Cerebellar nuclear complex (tissue), 1 donor: Measurements from ENCODE around the gene ANKMY1.
"Not testable (repeated sequence)": the region's sequence is repeated elsewhere in the genome, so short reads cannot be mapped to it uniquely, and the experiment has no call there.

Source experiments
- DNase-seq, 2 experiments: peaks; one replicate each; lab custom pipeline; 2025; lab: John Stamatoyannopoulos, UW

Gene ANKMY1

DNA sequence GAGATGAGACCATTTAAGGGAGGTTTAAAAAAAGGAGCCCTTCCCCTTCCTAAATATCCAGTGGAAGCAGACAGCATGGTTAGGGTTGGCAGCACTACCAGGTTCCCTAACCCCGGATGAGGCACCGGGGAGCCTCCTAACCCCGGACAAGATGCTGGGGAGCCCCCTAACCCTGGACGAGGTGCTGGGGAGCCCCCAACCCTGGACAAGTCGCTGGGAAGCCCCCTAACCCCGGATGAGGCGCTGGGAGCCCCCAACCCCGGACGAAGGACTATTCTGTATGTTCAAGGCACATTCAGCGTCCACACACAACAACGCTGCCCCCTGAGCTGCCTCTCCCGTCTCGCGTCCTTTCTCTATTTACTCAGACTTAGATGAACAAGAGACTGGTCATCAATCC lies 51.9 kb downstream of the ANKMY1 start:
- DNase-seq, result no peak

DNA sequence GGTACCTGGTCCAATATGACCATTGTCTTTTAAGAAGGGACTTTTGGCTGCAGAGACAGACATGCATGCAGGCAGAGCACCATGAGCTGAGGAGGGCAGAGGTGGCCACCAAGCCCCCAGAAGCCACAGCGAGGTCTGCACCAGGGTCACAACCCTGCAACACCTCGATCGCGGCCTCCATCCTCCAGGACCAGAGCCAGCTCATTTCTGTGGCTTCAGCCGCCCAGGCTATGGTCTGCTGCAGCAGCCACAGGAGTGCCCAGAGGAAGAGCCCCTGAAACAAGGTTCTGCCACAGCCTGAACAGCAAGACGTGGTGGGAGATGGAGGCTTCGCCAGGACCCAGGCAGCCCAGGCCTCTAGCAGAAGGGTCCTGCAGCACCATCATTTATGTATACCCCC lies 53.9 kb downstream of the ANKMY1 start:
- no peak for DNase-seq

DNA sequence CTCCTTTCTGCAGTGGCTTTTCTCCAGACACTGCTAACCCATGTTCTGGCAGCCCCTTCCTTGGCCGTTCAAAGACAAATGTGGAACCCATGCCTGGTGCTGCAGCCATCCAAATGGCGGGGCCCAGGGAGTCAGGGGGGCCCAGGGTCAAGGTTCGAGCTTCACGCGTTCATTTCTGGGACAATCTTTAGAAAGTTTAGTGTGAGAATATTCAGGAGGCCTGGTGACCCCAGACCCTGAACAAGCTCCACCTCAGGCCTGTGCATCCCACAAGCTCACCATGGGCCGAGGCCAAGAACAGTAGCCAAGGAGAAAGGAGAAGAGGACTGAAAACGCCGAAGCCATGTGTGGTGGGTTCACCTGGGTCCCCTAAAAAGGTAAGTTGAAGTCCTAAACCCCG lies 54.4 kb downstream of the ANKMY1 start:
- DNase-seq, result no peak

GRCh38 chr2:240502430-240503121 lies 55.2 kb downstream of the ANKMY1 start:
- no peak for DNase-seq

- no peak for DNase-seq
These were observed 55.7 kb downstream of the ANKMY1 start for GRCh38 chr2:240502059-240502429.

- DNase-seq, result no peak
These were observed 56.2 kb downstream of the ANKMY1 start for GRCh38 chr2:240501531-240501991.

GRCh38 chr2:240500561-240501423 lies 57.0 kb downstream of the ANKMY1 start:
- no peak for DNase-seq

DNA sequence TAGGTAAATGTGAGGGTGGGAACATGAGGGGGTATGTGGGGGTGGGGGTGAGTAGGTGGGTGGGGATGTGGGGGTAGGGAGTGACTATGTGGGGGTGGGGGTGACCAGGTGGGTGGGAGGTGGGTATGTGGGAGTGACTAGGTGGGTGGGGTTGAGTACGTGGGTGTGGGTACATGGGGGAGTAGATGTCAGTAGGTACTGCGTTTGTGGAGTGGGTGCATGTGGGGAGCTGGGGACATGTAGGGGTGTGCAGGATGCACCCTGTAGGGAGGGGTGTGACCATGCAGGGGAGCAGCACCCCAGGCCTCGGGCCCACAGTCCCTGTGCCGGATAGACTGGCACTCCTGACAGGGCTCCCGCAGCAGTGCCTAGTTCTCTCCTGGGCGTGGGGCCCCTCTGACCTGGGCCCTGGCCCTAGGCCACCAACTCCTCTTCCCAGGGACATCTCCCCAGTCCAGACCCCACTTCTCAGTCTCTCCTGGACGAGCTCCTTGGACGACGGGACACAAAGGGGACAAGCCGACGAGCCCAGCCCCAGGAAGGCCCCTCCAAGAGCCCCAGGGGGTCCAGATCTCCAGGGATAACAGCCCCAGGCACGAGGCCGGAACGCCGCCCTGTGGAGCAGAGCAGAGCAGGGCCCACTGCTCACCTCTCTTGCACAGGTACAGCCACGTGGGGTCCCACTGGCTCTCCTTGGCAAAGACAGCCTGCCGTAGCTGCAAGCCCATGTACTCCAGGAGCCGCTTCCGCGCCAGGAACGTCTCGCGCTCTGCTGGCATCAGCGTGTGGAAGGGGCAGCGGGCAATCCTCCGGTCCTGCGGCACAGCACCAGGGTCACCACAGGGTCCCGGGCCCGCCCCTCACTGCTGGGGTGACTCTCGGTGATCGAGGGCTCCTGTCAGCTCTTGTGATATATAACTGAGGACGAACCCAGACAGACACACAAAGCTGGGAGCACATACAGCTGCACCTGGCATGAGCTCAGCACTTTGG lies 58.2 kb downstream of the ANKMY1 start:
- DNase-seq, result no peak

GRCh38 chr2:240498958-240499260 lies 58.9 kb downstream of the ANKMY1 start:
- no peak for DNase-seq

- DNase-seq, result no peak
These were observed 59.4 kb downstream of the ANKMY1 start for GRCh38 chr2:240498171-240498957.

DNA sequence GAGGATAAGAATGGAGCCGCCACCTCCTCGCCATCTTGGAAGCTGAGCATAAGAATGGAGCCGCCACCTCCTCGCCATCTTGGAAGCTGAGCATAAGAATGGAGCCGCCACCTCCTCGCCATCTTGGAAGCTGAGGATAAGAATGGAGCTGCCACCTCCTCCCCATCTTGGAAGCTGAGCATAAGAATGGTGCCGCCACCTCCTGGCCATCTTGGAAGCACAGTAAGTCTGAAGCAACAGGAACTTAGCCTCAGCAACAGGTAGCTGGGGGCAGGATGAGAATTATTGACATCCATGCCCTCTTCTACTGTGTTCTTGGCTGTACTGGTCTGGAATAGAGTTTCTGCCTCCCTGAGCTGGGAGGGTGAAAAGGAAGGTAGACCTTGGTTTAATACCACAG lies 60.7 kb downstream of the ANKMY1 start:
- not testable (repeated sequence) for DNase-seq

- not testable (repeated sequence) for DNase-seq
These were observed 62.8 kb downstream of the ANKMY1 start for GRCh38 chr2:240494942-240495341.

DNA sequence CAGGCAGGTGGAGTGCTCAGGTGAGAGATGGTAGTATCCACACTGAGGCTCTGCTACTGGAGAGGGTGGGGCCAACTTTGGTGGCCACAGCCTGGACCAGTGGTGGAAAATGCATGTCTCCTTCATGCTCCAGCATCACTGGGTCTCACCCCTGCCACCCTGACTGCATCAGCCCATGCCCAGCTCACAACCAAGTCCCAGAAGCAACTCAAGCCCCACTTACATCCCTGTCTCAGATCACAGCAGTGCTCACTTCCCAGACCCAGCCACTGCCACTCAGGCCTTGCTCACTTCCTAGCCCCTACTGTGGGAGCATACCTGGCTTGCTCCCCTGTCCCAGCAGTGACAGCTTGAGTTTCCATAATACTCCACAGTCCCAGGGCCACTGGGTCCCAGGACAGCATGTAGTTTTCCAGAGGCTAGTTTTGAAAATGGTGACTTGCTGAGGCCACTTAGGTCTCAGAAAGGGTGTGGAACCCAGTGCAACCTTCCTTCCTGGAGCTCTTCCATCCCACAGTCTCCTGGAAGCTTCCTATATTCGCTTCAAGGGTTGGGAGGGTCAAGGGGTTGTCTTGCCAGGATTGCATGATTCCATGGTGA lies 63.5 kb downstream of the ANKMY1 start:
- DNase-seq, result no peak

DNA sequence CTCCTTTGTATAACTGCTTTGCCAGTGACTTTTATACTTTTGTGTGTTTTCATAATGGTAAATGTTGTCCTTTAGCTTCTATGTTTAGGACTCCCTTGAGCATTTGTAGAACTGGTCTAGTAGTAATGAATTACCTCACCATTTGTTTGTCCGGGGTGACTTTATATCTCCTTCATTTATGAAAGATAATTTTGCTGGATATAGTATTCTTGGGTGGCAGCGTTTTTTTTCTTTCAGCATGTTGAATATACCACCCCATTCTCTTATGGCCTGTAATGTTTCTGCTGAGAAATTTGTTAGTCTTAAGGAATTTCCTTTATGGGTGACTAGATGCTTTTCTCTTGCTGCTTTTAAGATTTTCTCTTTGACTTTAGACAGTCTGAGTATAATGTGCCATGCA lies 66.3 kb downstream of the ANKMY1 start:
- DNase-seq, result no peak

DNA sequence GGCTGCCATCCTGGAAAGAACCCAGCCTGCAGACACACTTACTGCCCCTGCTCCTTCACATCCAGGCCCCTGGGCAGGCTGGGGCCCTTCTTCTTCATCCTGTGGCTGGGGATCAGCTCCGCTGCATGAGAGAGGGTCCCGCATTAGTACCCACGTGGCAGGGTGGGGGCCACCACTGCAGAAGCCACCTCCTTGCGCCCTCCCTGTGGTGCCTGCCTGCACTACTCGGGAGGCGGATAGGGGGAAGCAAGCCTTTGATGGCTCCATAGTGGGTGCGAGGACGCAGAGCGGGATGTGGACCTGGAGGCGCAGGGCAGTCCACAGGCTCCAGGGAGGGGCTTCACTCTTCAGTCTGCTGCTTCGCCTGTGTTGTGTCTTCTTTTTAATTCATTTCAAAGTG lies 75.6 kb downstream of the ANKMY1 start:
- no peak for DNase-seq

DNA sequence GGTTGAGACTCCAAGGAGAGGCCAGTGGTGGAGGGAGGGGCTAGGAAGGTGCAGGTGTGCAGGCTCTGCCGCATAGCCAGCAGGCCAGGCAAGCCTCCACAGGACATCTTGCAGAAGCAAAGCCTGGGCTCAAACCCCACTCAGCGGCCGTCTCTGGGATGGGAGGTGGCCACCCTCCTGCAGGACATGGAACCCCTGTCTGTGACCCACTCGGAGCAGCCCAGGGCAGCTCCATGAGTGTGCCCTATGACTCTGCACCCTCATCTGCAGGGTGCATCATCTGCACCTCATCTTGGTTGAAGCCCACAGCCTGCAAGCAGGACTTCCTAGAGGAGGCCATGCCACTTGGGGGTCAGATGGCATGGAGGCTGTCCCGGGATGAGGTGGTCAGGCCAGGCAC lies 76.1 kb downstream of the ANKMY1 start:
- no peak for DNase-seq

- DNase-seq, result no peak
These were observed 76.8 kb downstream of the ANKMY1 start for GRCh38 chr2:240480834-240481623.

- DNase-seq, result no peak
These were observed 78.7 kb downstream of the ANKMY1 start for GRCh38 chr2:240479111-240479501.

- no peak for DNase-seq
These were observed 79.3 kb downstream of the ANKMY1 start for GRCh38 chr2:240478346-240479110.

GRCh38 chr2:240477916-240478315 lies 79.9 kb downstream of the ANKMY1 start:
- no peak for DNase-seq
